H1 (cell line): ENCODE results near the gene ZNF525. TPM values are rescaled to one million over a fixed set of nuclear protein-coding genes. Genes with fewer than 3 reads are reported as not detected.

Experiments
- CTCF ChIA-PET: fragments of 300-600 bp; sonication (Branson Sonifier 250); formaldehyde crosslinking; loops from one replicate; lab custom pipeline; 2021; ENCODE audit not compliant: partially characterized antibody; lab: Charles Lee
- POLR2A ChIA-PET: fragments of 300-600 bp; sonication (Branson Sonifier 250); formaldehyde crosslinking; loops from one replicate; lab custom pipeline; 2021; ENCODE audit warnings: inconsistent platforms; ENCODE audit not compliant: partially characterized antibody; lab: Charles Lee
- DNase-seq, 2 experiments: peaks; one replicate each; pipeline versions ENCODE4 v3.0.0 to v3.0.0-alpha.2; 2010 to 2022; ENCODE audit warnings: low spot score in 2 of 2, low read depth in 1 of 2, mixed read lengths in 1 of 2
- FAIRE-seq: peaks from 2 replicates; lab custom pipeline; 2011; peaks lifted over from hg19 to GRCh38; lab: Jason Lieb, UNC
- H2AFZ ChIP-seq: 2 replicates; pipeline ENCODE4 v1.8.1; 2012; ENCODE audit warnings: low read length, inconsistent platforms
- H2AK5ac ChIP-seq: 2 replicates; pipeline ENCODE4 v1.6.1; 2013; ENCODE audit warnings: low read depth, low read length
- H2BK120ac ChIP-seq: replicated peaks from 2 replicates; pipeline ENCODE3; 2013; ENCODE audit warnings: low read depth, low read length, inconsistent platforms
- H2BK12ac ChIP-seq: 2 replicates; pipeline ENCODE4 v1.6.1; 2013; ENCODE audit warnings: low read depth, low read length
- H2BK15ac ChIP-seq: 2 replicates; pipeline ENCODE4 v1.6.1; 2013; ENCODE audit warnings: low read length
- H2BK20ac ChIP-seq: 2 replicates; pipeline ENCODE4 v1.6.1; 2013; ENCODE audit warnings: low read length
- H2BK5ac ChIP-seq: 2 replicates; pipeline ENCODE4 v1.6.1; 2013; ENCODE audit warnings: low read depth, low read length
- H3K14ac ChIP-seq: 2 replicates; pipeline ENCODE4 v1.6.1; 2013; ENCODE audit warnings: inconsistent platforms; ENCODE audit not compliant: insufficient read length
- H3K18ac ChIP-seq: 2 replicates; pipeline ENCODE4 v1.6.1; 2013; ENCODE audit warnings: low read length; ENCODE audit errors: extremely low read depth
- H3K23ac ChIP-seq: 2 replicates; pipeline ENCODE4 v1.6.1; 2013; ENCODE audit warnings: inconsistent platforms; ENCODE audit not compliant: insufficient read length
- H3K23me2 ChIP-seq: 2 replicates; pipeline ENCODE4 v1.6.1; 2013; ENCODE audit warnings: low read depth, low read length
- H3K27ac ChIP-seq: 2 replicates; pipeline ENCODE4 v1.6.1; 2011; ENCODE audit warnings: low read depth, low read length, inconsistent platforms
- H3K27me3 ChIP-seq, 4 experiments: replicated peaks in 1 of 4; 1 replicate in 1 of 4; 2 replicates in 3 of 4; pipeline versions ENCODE4 v1.6.1 to v1.8.1; 2011 to 2013; ENCODE audit warnings: low read length in 3 of 4, mild to moderate bottlenecking in 3 of 4, inconsistent platforms in 2 of 4, mixed read lengths in 2 of 4, moderate library complexity in 1 of 4; ENCODE audit not compliant: control insufficient read depth in 3 of 4, insufficient read depth in 3 of 4; ENCODE audit errors: extremely low read depth in 1 of 4
- H3K36me3 ChIP-seq, 4 experiments: 2 replicates each; pipeline versions ENCODE4 v1.6.1 to v1.8.1; 2011 to 2013; ENCODE audit warnings: mild to moderate bottlenecking in 4 of 4, low read length in 3 of 4, moderate library complexity in 2 of 4, control low read depth in 1 of 4, inconsistent platforms in 1 of 4; ENCODE audit not compliant: insufficient read depth in 4 of 4, control insufficient read depth in 2 of 4
- H3K4ac ChIP-seq: replicated peaks from 2 replicates; pipeline ENCODE3; 2013; ENCODE audit warnings: low read length, low read depth, mixed read lengths, inconsistent platforms; ENCODE audit not compliant: insufficient read length
- H3K4me1 ChIP-seq, 4 experiments: replicated peaks in 1 of 4; 1 replicate in 1 of 4; 2 replicates in 3 of 4; pipeline versions ENCODE4 v1.6.1 to v1.8.1; 2011 to 2013; ENCODE audit warnings: low read length in 3 of 4, inconsistent platforms in 2 of 4, mixed read lengths in 1 of 4; ENCODE audit not compliant: insufficient read depth in 4 of 4, control insufficient read depth in 3 of 4
- H3K4me2 ChIP-seq, 2 experiments: 2 replicates each; pipeline versions ENCODE4 v1.6.1 to v1.8.1; 2011 to 2013; ENCODE audit warnings: low read depth in 2 of 2, low read length in 2 of 2, control low read depth in 1 of 2, inconsistent platforms in 1 of 2, mild to moderate bottlenecking in 1 of 2; ENCODE audit not compliant: insufficient read depth in 1 of 2
- H3K4me3 ChIP-seq, 4 experiments: fragments of 200-600, 300-600 bp in 1 of 4; sonication (generic), shearing (Covaris generic), sonication (Bioruptor Twin) in 1 of 4; 2 replicates each; pipeline versions ENCODE4 v1.5.1 to v1.8.1; 2011 to 2016; ENCODE audit warnings: low read length in 4 of 4, low read depth in 3 of 4, control low read depth in 2 of 4, inconsistent platforms in 2 of 4, mild to moderate bottlenecking in 2 of 4, mixed read lengths in 1 of 4, moderate library complexity in 1 of 4; ENCODE audit not compliant: insufficient read depth in 2 of 4; ENCODE audit errors: extremely low read depth in 1 of 4
- H3K56ac ChIP-seq: replicated peaks from 2 replicates; pipeline ENCODE3; 2013; ENCODE audit warnings: low read depth, mild to moderate bottlenecking, mixed read lengths, low read length, inconsistent platforms; ENCODE audit not compliant: insufficient read length
- H3K79me1 ChIP-seq: 2 replicates; pipeline ENCODE4 v1.6.1; 2013; ENCODE audit warnings: low read depth, low read length, control low read depth
- H3K79me2 ChIP-seq, 2 experiments: 2 replicates each; pipeline versions ENCODE4 v1.6.1 to v1.8.1; 2012 to 2013; ENCODE audit warnings: low read length in 2 of 2, mild to moderate bottlenecking in 2 of 2, inconsistent platforms in 1 of 2; ENCODE audit not compliant: insufficient read depth in 2 of 2, control insufficient read depth in 1 of 2
- H3K9ac ChIP-seq, 4 experiments: replicated peaks in 1 of 4; 1 replicate in 1 of 4; 2 replicates in 3 of 4; pipeline versions ENCODE4 v1.6.1 to v1.8.1; 2011 to 2013; ENCODE audit warnings: low read depth in 3 of 4, low read length in 3 of 4, control low read depth in 2 of 4, mild to moderate bottlenecking in 2 of 4, moderate library complexity in 2 of 4, inconsistent platforms in 1 of 4; ENCODE audit errors: extremely low read depth in 1 of 4
- H3K9me3 ChIP-seq, 2 experiments: 2 replicates each; pipeline versions ENCODE4 v1.6.1 to v1.8.1; 2012 to 2013; ENCODE audit warnings: mild to moderate bottlenecking in 2 of 2, moderate library complexity in 2 of 2, control low read depth in 1 of 2, inconsistent platforms in 1 of 2, low read depth in 1 of 2, low read length in 1 of 2, mixed read lengths in 1 of 2; ENCODE audit not compliant: insufficient read depth in 2 of 2
- H4K20me1 ChIP-seq, 2 experiments: replicated peaks in 1 of 2; 2 replicates each; pipeline versions ENCODE3 to v1.8.1; 2011 to 2013; ENCODE audit warnings: inconsistent platforms in 2 of 2, low read length in 2 of 2, mild to moderate bottlenecking in 1 of 2; ENCODE audit not compliant: insufficient read depth in 2 of 2, control insufficient read depth in 1 of 2
- H4K5ac ChIP-seq: 2 replicates; pipeline ENCODE4 v1.6.1; 2013; ENCODE audit warnings: low read length, low read depth, mixed read lengths, inconsistent platforms; ENCODE audit not compliant: insufficient read length
- H4K8ac ChIP-seq: 2 replicates; pipeline ENCODE4 v1.8.0; 2013; ENCODE audit warnings: mild to moderate bottlenecking, moderate library complexity, low read length, inconsistent platforms; ENCODE audit not compliant: insufficient read depth; ENCODE audit errors: extremely low read depth
- H4K91ac ChIP-seq: replicated peaks from 2 replicates; pipeline ENCODE3; 2013; ENCODE audit warnings: low read length, mixed read lengths, inconsistent platforms; ENCODE audit not compliant: insufficient read length
- CBX8 ChIP-seq: fragments of 300-800, 300-1000 bp; sonication (generic); IDR thresholded peaks from 2 replicates; pipeline ENCODE4 v1.7.1; 2016; ENCODE audit warnings: low read depth, low read length, borderline replicate concordance
- CHD1 ChIP-seq: IDR thresholded peaks from 2 replicates; pipeline ENCODE4 v1.6.1; 2012; ENCODE audit warnings: low read depth, low read length, improper control_type of control experiment
- CREB1 ChIP-seq: IDR thresholded peaks from 2 replicates; pipeline ENCODE4 v1.6.1; 2012; ENCODE audit warnings: inconsistent platforms
- CTBP2 ChIP-seq: IDR thresholded peaks from 2 replicates; pipeline ENCODE4 v1.7.0; 2011; ENCODE audit warnings: borderline replicate concordance, mild to moderate bottlenecking, moderate library complexity, mixed read lengths, low read length; ENCODE audit not compliant: insufficient read depth, insufficient read length
- JUN ChIP-seq: IDR thresholded peaks from 2 replicates; pipeline ENCODE4 v1.6.1; 2011; ENCODE audit warnings: low read depth, mild to moderate bottlenecking, improper control_type of control experiment, low read length
- KDM5A ChIP-seq: fragments of 200-600 bp; IDR thresholded peaks from 2 replicates; pipeline ENCODE4 v1.7.1; 2012; ENCODE audit warnings: mild to moderate bottlenecking, low read length, inconsistent platforms, mixed read lengths
- POU5F1 ChIP-seq: IDR thresholded peaks from 2 replicates; pipeline ENCODE4 v1.6.1; 2011; ENCODE audit warnings: low read depth, mild to moderate bottlenecking, low read length, moderate library complexity
- WGBS, 2 experiments: shearing (Covaris generic) in 1 of 2; methylation state at CpG; one replicate each; pipeline versions ENCODE4 v1.1.6 to v1.1.7; 2013 to 2015; ENCODE audit warnings: low lambda C conversion rate in 2 of 2, mixed read lengths in 2 of 2, inconsistent platforms in 1 of 2, low coverage in 1 of 2, missing lambda C conversion rate in 1 of 2; ENCODE audit not compliant: insufficient replicate concordance in 2 of 2, insufficient coverage in 1 of 2, insufficient read length in 1 of 2; ENCODE audit errors: extremely low coverage in 1 of 2, missing lambda C conversion rate in 1 of 2; 5-methylcytosine and 5-hydroxymethylcytosine counted together
- polyA plus RNA-seq, 7 experiments: library from polyadenylated mRNA; depleted of rRNA in 3 of 7; stranded (reverse) in 5 of 7; unstranded in 2 of 7; fragments of >200 nt in 5 of 7; fragments of 200-250 nt in 2 of 7; gene quantifications; 1 replicate in 5 of 7; 2 replicates in 1 of 7; 4 replicates in 1 of 7; pipeline versions ENCODE4 v1.2.1 to v1.2.3, GENCODE V29; 2011 to 2013; ENCODE audit warnings: missing spikeins in 2 of 7, mixed read lengths in 2 of 7
- total RNA-seq: library from RNA; stranded (reverse); fragmentation: NEBNext Ultra II Directional; extraction: Animal tissue kit (Norgen Biotek cat#: 25700); gene quantifications from 2 replicates; pipeline ENCODE4 v1.2.1, GENCODE V29; 2021
- TF ChIP-seq, protein P1 (sequence below): IDR thresholded peaks from 2 replicates; pipeline ENCODE4 v1.6.1; 2012; ENCODE audit warnings: inconsistent platforms

ZNF525 gene
- total and polyA plus RNA-seq, 2 of the 8 experiments (the other 6 are each of a cell fraction or from before 2014, with no cell fraction given) = 8.2 to 63.4 TPM

DNA sequence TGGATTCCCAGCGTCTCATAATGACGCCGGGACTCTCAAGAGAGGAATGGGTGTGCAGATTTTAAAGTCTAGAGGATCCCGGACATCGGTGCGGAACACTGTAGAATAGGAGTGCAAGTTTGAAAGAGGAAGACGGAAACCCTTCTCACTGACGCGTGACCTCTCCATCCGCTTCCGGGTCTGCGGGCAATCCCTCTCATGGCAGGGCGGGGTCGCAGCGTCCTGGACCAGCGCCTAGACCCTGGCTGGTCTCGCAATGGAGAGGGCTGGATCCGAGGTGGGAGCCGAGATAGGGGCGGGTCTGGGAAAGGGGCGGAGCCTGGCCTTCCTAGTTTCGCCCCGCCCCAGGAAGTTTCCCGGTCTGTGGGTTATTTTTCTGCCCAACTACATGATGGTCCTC lies 36.5 kb upstream of the ZNF525 start:
- Histone ChIP-seq H3K23me2 (no peaks in the 10 kb centered on the region), H3K14ac (no peak overlapping the region), H2BK5ac (no peak overlapping the region), H2BK20ac (no peak overlapping the region), H4K8ac (no peak overlapping the region), H3K27ac (no peak overlapping the region), H3K9me3 (peaks cover 3 to 4% of the 10 kb centered on the region in 2 experiments; a peak in 3 of 4 replicates), H4K5ac (no peak overlapping the region), H2BK15ac (no peak overlapping the region), H3K23ac (no peak overlapping the region), H2BK120ac (no peak overlapping the region), H2BK12ac (no peak overlapping the region), H3K4ac (no peak overlapping the region), H3K27me3 (no peaks in the 10 kb centered on the region; a peak in 1 of 7 replicates), H3K4me3 (no peak overlapping the region), H3K4me1 (no peaks in the 10 kb centered on the region), H3K79me1 (no peaks in the 10 kb centered on the region), H3K4me2 (no peak overlapping the region), H3K18ac (no peak overlapping the region), H4K20me1 (no peaks in the 10 kb centered on the region), H4K91ac (no peak overlapping the region), H3K36me3 (no peaks in the 10 kb centered on the region), H3K79me2 (no peaks in the 10 kb centered on the region), H2AFZ (no peak overlapping the region), H3K56ac (no peak overlapping the region), H2AK5ac (no peak overlapping the region), H3K9ac (no peak overlapping the region)
- POLR2A ChIA-PET = no interaction called here
- CTCF ChIA-PET = interaction anchor here (1.0 kb wide), 1 partner anchor 39 kb away, joined by 3 read pairs; no protein-coding TSS in a partner anchor
- no peak for TF ChIP-seq POU5F1
- TF ChIP-seq CBX8 = no peak
- no peak for TF ChIP-seq JUN
- no peak for TF ChIP-seq CHD1
- TF ChIP-seq CREB1 = no peak
- no peak for TF ChIP-seq CTBP2
- TF ChIP-seq, protein P1, sequence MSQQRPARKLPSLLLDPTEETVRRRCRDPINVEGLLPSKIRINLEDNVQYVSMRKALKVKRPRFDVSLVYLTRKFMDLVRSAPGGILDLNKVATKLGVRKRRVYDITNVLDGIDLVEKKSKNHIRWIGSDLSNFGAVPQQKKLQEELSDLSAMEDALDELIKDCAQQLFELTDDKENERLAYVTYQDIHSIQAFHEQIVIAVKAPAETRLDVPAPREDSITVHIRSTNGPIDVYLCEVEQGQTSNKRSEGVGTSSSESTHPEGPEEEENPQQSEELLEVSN = no peak
- no peak for TF ChIP-seq KDM5A
- no peak for FAIRE-seq
- 89% methylated on average over 23 of the region's 24 CpGs; no CpG with 5 or more reads in 1 of the 2 experiments for WGBS, 2 experiments
- DNase-seq = no peak
